Thyroid gland (tissue), 4 donors: Measurements from ENCODE around the gene CHRNE. TPM values are rescaled to one million over a fixed set of nuclear protein-coding genes. Genes with fewer than 3 reads are reported as not detected.

Experiments
- DNase-seq, 2 donors: peaks; one replicate each; pipeline ENCODE4 v3.0.0-alpha.2; 2019
- H3K27ac ChIP-seq, 3 donors: fragments of 200-600 bp; sonication (generic); 1 replicate in 2 of 3; 2 replicates in 1 of 3; pipeline ENCODE4 v1.5.1; 2016 to 2019; ENCODE audit warnings: mild to moderate bottlenecking in 1 of 3, moderate library complexity in 1 of 3
- H3K27me3 ChIP-seq: fragments of 200-600 bp; sonication (generic); one replicate; pipeline ENCODE4 v1.5.1; 2019
- H3K36me3 ChIP-seq, 2 donors: fragments of 200-600 bp; sonication (generic); one replicate each; pipeline ENCODE4 v1.5.1; 2016 to 2019
- H3K4me1 ChIP-seq, 2 donors: fragments of 200-600 bp; sonication (generic); one replicate each; pipeline ENCODE4 v1.5.1; 2017 to 2019
- H3K4me3 ChIP-seq, 3 donors: fragments of 200-600 bp; sonication (generic); replicated peaks in 1 of 3; 1 replicate in 2 of 3; 2 replicates in 1 of 3; pipeline ENCODE4 v1.5.1; 2016; ENCODE audit warnings: mild to moderate bottlenecking in 1 of 3
- H3K9me3 ChIP-seq: fragments of 200-600 bp; sonication (generic); one replicate; pipeline ENCODE4 v1.5.1; 2017
- POLR2A ChIP-seq, 2 donors: fragments of 450-650 bp; IDR thresholded peaks; one replicate each; pipeline ENCODE4 v1.6.1; 2017; ENCODE audit warnings: antibody characterized with exemption in 2 of 2, mild to moderate bottlenecking in 2 of 2, moderate library complexity in 1 of 2
- WGBS, 2 donors: methylation state at CpG; one replicate each; pipeline ENCODE4 v1.1.5; 2017; 5-methylcytosine and 5-hydroxymethylcytosine counted together
- intact Hi-C: fragments of 100-400 bp; cut with DNase I; formaldehyde crosslinking; loops from one replicate; pipeline ENCODE4 v1.15.1; 2023
- total RNA-seq, 4 donors: library from RNA; depleted of rRNA; stranded (reverse); fragments of >200 nt; gene quantifications; one replicate each; pipeline ENCODE4 v1.2.3, GENCODE V29; 2016
- TF ChIP-seq, protein P1 (sequence below), 6 experiments: fragments of 200-600 bp in 3 of 6; fragments of 450-650 bp in 3 of 6; sonication (generic) in 3 of 6; IDR thresholded peaks; one replicate each; pipeline ENCODE4 v1.5.1; 2016 to 2019; ENCODE audit warnings: antibody characterized with exemption in 6 of 6, mild to moderate bottlenecking in 2 of 6, inconsistent platforms in 1 of 6, moderate library complexity in 1 of 6

CHRNE gene
- total RNA-seq, 4 donors from 2014 or later, result 0.29 to 0.83 (median 0.49) TPM

DNA sequence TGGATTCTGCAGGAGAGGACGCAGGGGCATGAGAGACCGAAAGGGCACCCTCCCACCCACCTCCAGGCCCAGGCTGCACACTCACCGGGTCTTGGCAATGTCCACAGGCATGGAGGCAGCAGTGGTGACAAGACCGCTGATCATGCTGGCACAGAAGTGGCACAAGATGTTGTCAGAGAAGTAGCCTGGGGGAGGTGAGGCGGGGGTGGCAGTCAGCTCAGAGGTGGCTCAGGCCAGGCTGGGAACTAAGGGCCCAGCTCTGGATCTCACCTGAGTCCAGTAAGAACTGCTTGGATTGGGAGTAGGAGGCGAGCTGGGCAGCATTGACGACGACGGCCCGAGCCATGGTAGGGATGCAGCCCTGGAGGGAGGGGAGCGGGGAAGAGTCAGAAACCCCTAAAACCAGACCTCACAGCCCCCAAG lies 35.2 kb upstream of the CHRNE start:
- Histone ChIP-seq H3K36me3 (peaks cover 14 to 15% of the 10 kb centered on the region in 2 donors), H3K4me3 (no peak overlapping the region), H3K9me3 (no peaks in the 10 kb centered on the region), H3K4me1 (peaks cover 17 to 29% of the 10 kb centered on the region in 2 donors), H3K27me3 (no peaks in the 10 kb centered on the region), H3K27ac (no peak overlapping the region)
- TF ChIP-seq, protein P1, sequence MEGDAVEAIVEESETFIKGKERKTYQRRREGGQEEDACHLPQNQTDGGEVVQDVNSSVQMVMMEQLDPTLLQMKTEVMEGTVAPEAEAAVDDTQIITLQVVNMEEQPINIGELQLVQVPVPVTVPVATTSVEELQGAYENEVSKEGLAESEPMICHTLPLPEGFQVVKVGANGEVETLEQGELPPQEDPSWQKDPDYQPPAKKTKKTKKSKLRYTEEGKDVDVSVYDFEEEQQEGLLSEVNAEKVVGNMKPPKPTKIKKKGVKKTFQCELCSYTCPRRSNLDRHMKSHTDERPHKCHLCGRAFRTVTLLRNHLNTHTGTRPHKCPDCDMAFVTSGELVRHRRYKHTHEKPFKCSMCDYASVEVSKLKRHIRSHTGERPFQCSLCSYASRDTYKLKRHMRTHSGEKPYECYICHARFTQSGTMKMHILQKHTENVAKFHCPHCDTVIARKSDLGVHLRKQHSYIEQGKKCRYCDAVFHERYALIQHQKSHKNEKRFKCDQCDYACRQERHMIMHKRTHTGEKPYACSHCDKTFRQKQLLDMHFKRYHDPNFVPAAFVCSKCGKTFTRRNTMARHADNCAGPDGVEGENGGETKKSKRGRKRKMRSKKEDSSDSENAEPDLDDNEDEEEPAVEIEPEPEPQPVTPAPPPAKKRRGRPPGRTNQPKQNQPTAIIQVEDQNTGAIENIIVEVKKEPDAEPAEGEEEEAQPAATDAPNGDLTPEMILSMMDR (IDR thresholded peaks at IDR 0.05), result no peak
- no peak for TF ChIP-seq POLR2A (IDR thresholded peaks at IDR 0.05)
- no peak for DNase-seq
- 89 to 92% methylated on average over 8 to 11 of the region's 11 CpGs for WGBS, 2 donors
- intact Hi-C loops, result loop anchor here (5.0 kb wide), 1 partner anchor 44 kb away; no protein-coding TSS in a partner anchor

DNA sequence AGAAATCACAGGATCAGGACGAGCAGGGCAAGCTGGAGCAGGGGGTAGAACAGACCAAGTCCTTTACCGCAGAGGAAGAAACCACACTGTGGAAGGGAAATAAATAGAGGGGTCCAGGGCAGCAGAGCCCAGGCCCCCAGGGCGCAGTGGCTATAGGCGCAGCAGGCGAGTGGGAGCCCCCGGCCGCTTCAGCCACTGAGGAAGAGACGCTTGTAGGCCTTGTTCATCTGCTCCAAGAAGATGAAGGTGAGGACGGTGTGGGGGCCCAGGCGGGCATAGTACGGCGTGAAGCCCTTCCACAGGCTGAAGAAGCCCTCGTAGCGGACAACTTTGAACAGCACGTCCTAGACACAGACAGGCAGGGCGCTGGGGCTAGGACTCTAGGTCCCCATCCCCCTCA lies 34.7 kb upstream of the CHRNE start:
- DNase-seq, result no peak
- no peaks in the 10 kb centered on the region for H3K9me3 ChIP-seq
- intact Hi-C loops, result loop anchor here (5.0 kb wide), 1 partner anchor 45 kb away; no protein-coding TSS in a partner anchor
- no peak overlapping the region for H3K27ac ChIP-seq
- peaks cover 9 to 15% of the 10 kb centered on the region in 2 donors for H3K36me3 ChIP-seq
- 93 to 97% methylated on average over 16 of the region's 16 CpGs for WGBS, 2 donors
- no peak overlapping the region for H3K4me3 ChIP-seq
- TF ChIP-seq, protein P1 (IDR thresholded peaks at IDR 0.05), result no peak
- TF ChIP-seq POLR2A (IDR thresholded peaks at IDR 0.05), result no peak
- H3K27me3 ChIP-seq, result no peaks in the 10 kb centered on the region
- peaks cover 17 to 29% of the 10 kb centered on the region in 2 donors for H3K4me1 ChIP-seq

- Histone ChIP-seq H3K4me3 (no peak overlapping the region), H3K27ac (no peak overlapping the region), H3K9me3 (no peaks in the 10 kb centered on the region), H3K36me3 (peaks cover 9 to 15% of the 10 kb centered on the region in 2 donors), H3K4me1 (peaks cover 17 to 28% of the 10 kb centered on the region in 2 donors), H3K27me3 (no peaks in the 10 kb centered on the region)
- intact Hi-C loops, result loop anchor here (5.0 kb wide), 1 partner anchor 46 kb away; no protein-coding TSS in a partner anchor
- no peak for DNase-seq
- WGBS, 2 donors, result 92 to 93% methylated on average over 1 to 3 of the region's 3 CpGs
- TF ChIP-seq, protein P1 (IDR thresholded peaks at IDR 0.05), result no peak
- no peak for TF ChIP-seq POLR2A (IDR thresholded peaks at IDR 0.05)
These were observed 33.5 kb upstream of the CHRNE start for GRCh38 chr17:4936436-4936835.

DNA sequence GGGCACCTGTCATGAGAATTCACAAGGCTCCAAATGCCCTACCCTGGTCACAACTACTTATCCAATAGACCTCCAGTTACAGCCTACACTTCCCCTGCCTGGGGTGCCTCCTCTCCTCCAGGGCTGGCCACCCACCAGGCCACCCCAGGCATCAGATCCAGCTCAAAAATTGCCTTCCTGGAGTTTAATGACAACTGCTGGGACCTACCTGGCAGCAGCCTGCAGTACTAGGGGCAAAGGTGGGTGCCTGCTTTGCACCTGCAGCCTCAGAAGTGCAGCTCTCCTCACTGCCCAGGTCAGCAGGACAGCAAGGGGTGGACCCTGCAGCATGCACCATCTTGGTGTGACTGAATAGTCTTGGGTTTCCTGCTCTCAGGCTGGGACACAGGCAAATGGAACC lies 32.8 kb upstream of the CHRNE start:
- TF ChIP-seq, protein P1 (IDR thresholded peaks at IDR 0.05), result no peak
- no peak for TF ChIP-seq POLR2A (IDR thresholded peaks at IDR 0.05)
- no peaks in the 10 kb centered on the region for H3K9me3 ChIP-seq
- no peak overlapping the region for H3K4me3 ChIP-seq
- peaks cover 9 to 15% of the 10 kb centered on the region in 2 donors for H3K36me3 ChIP-seq
- no peak for DNase-seq
- peaks cover 10 to 21% of the 10 kb centered on the region in 2 donors for H3K4me1 ChIP-seq
- no peak overlapping the region for H3K27ac ChIP-seq
- intact Hi-C loops, result loop anchor here (5.0 kb wide), 1 partner anchor 47 kb away; no protein-coding TSS in a partner anchor
- H3K27me3 ChIP-seq, result no peaks in the 10 kb centered on the region

- TF ChIP-seq, protein P1 (IDR thresholded peaks at IDR 0.05), result no peak
- TF ChIP-seq POLR2A (IDR thresholded peaks at IDR 0.05), result no peak
- Histone ChIP-seq H3K27ac (no peak overlapping the region), H3K36me3 (peaks cover 9 to 15% of the 10 kb centered on the region in 2 donors), H3K27me3 (no peaks in the 10 kb centered on the region), H3K9me3 (no peaks in the 10 kb centered on the region), H3K4me1 (peaks cover 10 to 21% of the 10 kb centered on the region in 2 donors), H3K4me3 (no peak overlapping the region)
- WGBS, 2 donors, result 29 to 35% methylated on average over 13 to 14 of the region's 14 CpGs
- intact Hi-C loops, result no loop called here
- DNase-seq, result peak; percentile 19 to 40
These were observed 31.5 kb upstream of the CHRNE start for GRCh38 chr17:4934173-4934979.
